ENCODE results near the gene NLGN1. TPM values are rescaled to one million over a fixed set of nuclear protein-coding genes. Genes with fewer than 3 reads are reported as not detected.

The NLGN1 gene
- total and polyA plus RNA-seq, 2 experiments from 2014 or later = 14.3 to 20.1 TPM

DNA sequence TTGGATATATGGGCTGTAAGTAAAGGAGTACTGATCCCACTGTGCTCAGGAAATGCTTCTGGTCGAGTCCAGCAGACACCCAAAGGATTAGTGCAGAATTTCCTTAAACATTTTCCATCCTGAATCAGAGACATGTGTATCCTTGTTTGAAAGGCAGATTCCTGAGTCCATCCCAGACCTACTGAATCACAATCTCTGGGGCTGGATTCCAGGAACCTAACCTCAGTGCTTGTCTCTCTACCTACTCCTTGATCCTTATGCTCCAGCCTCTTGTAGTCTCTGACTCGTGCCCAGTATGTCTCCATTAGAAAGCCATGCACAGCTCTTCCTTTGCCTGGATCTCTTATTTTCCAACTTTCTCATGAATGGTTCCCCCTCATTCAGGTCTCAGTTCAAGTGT is 585.8 kb downstream of the NLGN1 start:
- H2AFZ ChIP-seq = 0 out of 2 replicates have a peak overlapping the region, but pooled peaks have one; percentile 1
- peak; percentile 68 for DNase-seq
- no peaks in the 10 kb centered on the region for H4K20me1 ChIP-seq (ENCODE audit: insufficient read depth)
- 0 out of 2 replicates have a peak overlapping the region, but pooled peaks have one; percentile 19 for H3K27ac ChIP-seq
- in situ Hi-C loops (cut with MboI) = no loop called here
- H3K4me3 ChIP-seq = no peak overlapping the region
- peaks cover 21% of the 10 kb centered on the region for H3K4me1 ChIP-seq (ENCODE audit: insufficient read depth)
- H3K9ac ChIP-seq = no peak overlapping the region
- H3F3A ChIP-seq (ENCODE audit: insufficient read depth) = peaks cover 17% of the 10 kb centered on the region
- H3K4me2 ChIP-seq (ENCODE audit: unreplicated experiment) = no peak overlapping the region
- TF ChIP-seq EZH2phosphoT487 (IDR thresholded peaks at IDR 0.05; ENCODE audit: insufficient read depth, low read depth) (no peak), EZH2 (IDR thresholded peaks at IDR 0.05; ENCODE audit: insufficient read depth, poor library complexity, severe bottlenecking) (no peak)
- H3K27me3 ChIP-seq (replicated peaks; ENCODE audit: insufficient read depth) = no peaks in the 10 kb centered on the region
- no peaks in the 10 kb centered on the region for H3K9me2 ChIP-seq (ENCODE audit: insufficient read depth)
- H3K36me3 ChIP-seq (ENCODE audit: low read depth) = no peaks in the 10 kb centered on the region
- no peaks in the 10 kb centered on the region for H3K79me2 ChIP-seq (ENCODE audit: insufficient read depth)
- 54 to 55% methylated on average over 2 of the region's 2 CpGs for whole genome bisulfite sequencing, 2 experiments (ENCODE audit: low coverage in 1 of 2, low lambda C conversion rate in 2 of 2, missing lambda C conversion rate in 2 of 2)
- H3K9me3 ChIP-seq (ENCODE audit: low read depth) = no peaks in the 10 kb centered on the region

DNA sequence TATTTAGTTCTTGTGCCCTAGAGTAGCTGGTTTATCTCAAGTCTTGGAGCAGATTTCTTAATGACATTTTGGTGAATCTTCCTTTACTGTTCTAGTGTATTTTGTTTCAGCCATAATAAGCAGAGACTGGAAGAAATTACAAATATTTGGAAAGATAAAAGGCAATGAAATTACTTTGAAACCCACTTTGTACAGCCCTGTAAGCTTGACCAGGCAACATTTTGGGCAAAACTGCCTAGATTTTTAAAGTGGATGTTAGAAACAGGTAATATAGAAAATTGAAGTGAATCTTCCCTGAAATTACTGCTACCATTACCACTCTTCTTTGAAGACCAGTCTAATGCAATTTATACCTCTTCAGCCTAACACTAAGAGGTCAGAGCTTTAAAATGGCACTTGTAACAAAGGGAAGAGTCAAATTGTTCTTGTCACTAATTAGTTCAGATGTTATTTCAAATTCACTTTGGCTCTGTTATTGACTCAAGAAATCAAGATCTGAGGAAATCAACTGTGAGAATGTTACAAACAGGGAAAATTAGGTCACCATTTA is 589.4 kb downstream of the NLGN1 start:
- in situ Hi-C loops (cut with MboI) = no loop called here
- Histone ChIP-seq H2AFZ (no peak overlapping the region), H3K9me2 (ENCODE audit: insufficient read depth) (no peaks in the 10 kb centered on the region), H3K27me3 (replicated peaks; ENCODE audit: insufficient read depth) (no peaks in the 10 kb centered on the region), H4K20me1 (ENCODE audit: insufficient read depth) (no peaks in the 10 kb centered on the region), H3K9ac (no peak overlapping the region), H3K36me3 (ENCODE audit: low read depth) (no peaks in the 10 kb centered on the region), H3K4me3 (no peak overlapping the region), H3K4me2 (ENCODE audit: unreplicated experiment) (no peak overlapping the region), H3K4me1 (ENCODE audit: insufficient read depth) (peaks cover 13% of the 10 kb centered on the region), H3F3A (ENCODE audit: insufficient read depth) (peaks cover 14% of the 10 kb centered on the region), H3K79me2 (ENCODE audit: insufficient read depth) (no peaks in the 10 kb centered on the region), H3K9me3 (ENCODE audit: low read depth) (no peaks in the 10 kb centered on the region), H3K27ac (no peak overlapping the region)
- TF ChIP-seq EZH2 (IDR thresholded peaks at IDR 0.05; ENCODE audit: insufficient read depth, poor library complexity, severe bottlenecking) (no peak), EZH2phosphoT487 (IDR thresholded peaks at IDR 0.05; ENCODE audit: insufficient read depth, low read depth) (no peak)
- no peak for DNase-seq

DNA sequence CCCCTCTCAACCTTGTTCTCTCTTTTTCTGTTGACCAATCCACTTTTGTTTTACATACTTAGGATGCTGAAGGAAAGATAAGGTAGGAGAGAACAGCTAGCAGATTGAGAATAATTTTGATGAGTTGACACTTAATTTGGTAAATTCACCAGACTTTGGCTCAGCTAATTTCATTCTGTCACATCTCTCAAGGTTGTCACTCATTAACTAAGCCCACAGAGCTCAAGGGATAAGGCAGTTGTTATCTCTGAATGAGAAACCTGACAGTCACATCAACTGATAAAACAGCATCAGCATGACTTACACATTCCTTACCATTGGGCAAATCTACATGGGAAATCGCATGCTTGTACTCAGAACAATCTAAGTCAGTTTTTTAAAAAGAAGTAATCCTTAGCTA is 591.4 kb downstream of the NLGN1 start:
- H3F3A ChIP-seq (ENCODE audit: insufficient read depth) = peaks cover 6% of the 10 kb centered on the region; the same call in 1 of the 2 replicates
- H3K27ac ChIP-seq = no peak overlapping the region
- H3K36me3 ChIP-seq (ENCODE audit: low read depth) = no peaks in the 10 kb centered on the region
- H3K4me2 ChIP-seq (ENCODE audit: unreplicated experiment) = no peak overlapping the region
- no peak overlapping the region for H3K9ac ChIP-seq
- 87 to 91% methylated on average over 1 of the region's 1 CpG for WGBS, 2 experiments (ENCODE audit: low coverage in 1 of 2, low lambda C conversion rate in 2 of 2, missing lambda C conversion rate in 2 of 2)
- H3K79me2 ChIP-seq (ENCODE audit: insufficient read depth) = no peaks in the 10 kb centered on the region
- H4K20me1 ChIP-seq (ENCODE audit: insufficient read depth) = no peaks in the 10 kb centered on the region
- DNase-seq = no peak
- in situ Hi-C loops (cut with MboI) = no loop called here
- no peaks in the 10 kb centered on the region for H3K9me2 ChIP-seq (ENCODE audit: insufficient read depth)
- no peak overlapping the region for H2AFZ ChIP-seq
- H3K27me3 ChIP-seq (replicated peaks; ENCODE audit: insufficient read depth) = no peaks in the 10 kb centered on the region
- H3K4me1 ChIP-seq (ENCODE audit: insufficient read depth) = peaks cover 13% of the 10 kb centered on the region
- H3K9me3 ChIP-seq (ENCODE audit: low read depth) = no peaks in the 10 kb centered on the region
- no peak overlapping the region for H3K4me3 ChIP-seq
- TF ChIP-seq EZH2phosphoT487 (IDR thresholded peaks at IDR 0.05; ENCODE audit: insufficient read depth, low read depth) = no peak
- no peak for TF ChIP-seq EZH2 (IDR thresholded peaks at IDR 0.05; ENCODE audit: insufficient read depth, poor library complexity, severe bottlenecking)

- H3F3A ChIP-seq (ENCODE audit: insufficient read depth) = no peaks in the 10 kb centered on the region
- in situ Hi-C loops (cut with MboI) = no loop called here
- H3K4me2 ChIP-seq (ENCODE audit: unreplicated experiment) = peak overlapping the region; percentile 28
- no peaks in the 10 kb centered on the region for H3K9me2 ChIP-seq (ENCODE audit: insufficient read depth)
- TF ChIP-seq EZH2 (IDR thresholded peaks at IDR 0.05; ENCODE audit: insufficient read depth, poor library complexity, severe bottlenecking) = no peak
- TF ChIP-seq EZH2phosphoT487 (IDR thresholded peaks at IDR 0.05; ENCODE audit: insufficient read depth, low read depth) = no peak
- H3K27me3 ChIP-seq (replicated peaks; ENCODE audit: insufficient read depth) = no peaks in the 10 kb centered on the region
- H3K4me1 ChIP-seq (ENCODE audit: insufficient read depth) = peaks cover 11% of the 10 kb centered on the region
- no peaks in the 10 kb centered on the region for H3K79me2 ChIP-seq (ENCODE audit: insufficient read depth)
- no peak overlapping the region for H3K27ac ChIP-seq
- no peaks in the 10 kb centered on the region for H3K9me3 ChIP-seq (ENCODE audit: low read depth)
- H3K4me3 ChIP-seq = no peak overlapping the region
- no peak overlapping the region for H3K9ac ChIP-seq
- no peaks in the 10 kb centered on the region for H3K36me3 ChIP-seq (ENCODE audit: low read depth)
- no peak for DNase-seq
- no peaks in the 10 kb centered on the region for H4K20me1 ChIP-seq (ENCODE audit: insufficient read depth)
- H2AFZ ChIP-seq = peak overlapping the region; percentile 25; the same call in 1 of the 2 replicates
These were observed 594.9 kb downstream of the NLGN1 start for GRCh38 chr3:173992416-173992815.

- TF ChIP-seq EZH2phosphoT487 (IDR thresholded peaks at IDR 0.05; ENCODE audit: insufficient read depth, low read depth) (no peak), EZH2 (IDR thresholded peaks at IDR 0.05; ENCODE audit: insufficient read depth, poor library complexity, severe bottlenecking) (no peak)
- Histone ChIP-seq H3K9me3 (ENCODE audit: low read depth) (no peaks in the 10 kb centered on the region), H3K27ac (no peak overlapping the region), H3K4me2 (ENCODE audit: unreplicated experiment) (peak overlapping the region; percentile 28), H2AFZ (peak overlapping the region; percentile 25; the same call in 1 of the 2 replicates), H4K20me1 (ENCODE audit: insufficient read depth) (no peaks in the 10 kb centered on the region), H3K9me2 (ENCODE audit: insufficient read depth) (no peaks in the 10 kb centered on the region), H3K4me1 (ENCODE audit: insufficient read depth) (peaks cover 11% of the 10 kb centered on the region), H3K36me3 (ENCODE audit: low read depth) (no peaks in the 10 kb centered on the region), H3K9ac (0 out of 2 replicates have a peak overlapping the region, but pooled peaks have one; percentile 11), H3K27me3 (replicated peaks; ENCODE audit: insufficient read depth) (no peaks in the 10 kb centered on the region), H3K79me2 (ENCODE audit: insufficient read depth) (no peaks in the 10 kb centered on the region), H3F3A (ENCODE audit: insufficient read depth) (no peaks in the 10 kb centered on the region), H3K4me3 (peak overlapping the region; percentile 6; the same call in 1 of the 2 replicates)
- WGBS, 2 experiments (ENCODE audit: low coverage in 1 of 2, low lambda C conversion rate in 2 of 2, missing lambda C conversion rate in 2 of 2) = 0 to 3% methylated on average over 1 of the region's 1 CpG
- DNase-seq = peak; percentile 76
- in situ Hi-C loops (cut with MboI) = no loop called here
These were observed 595.8 kb downstream of the NLGN1 start for GRCh38 chr3:173993299-173993698.

Measured in GM23248 (cell line).